Breast epithelium (tissue), 4 donors: ENCODE measurements around the gene LSAMP. TPM values are rescaled to one million over a fixed set of nuclear protein-coding genes. Genes with fewer than 3 reads are reported as not detected.

ENCODE experiments used
- DNase-seq, 2 donors: peaks; one replicate each; pipeline ENCODE4 v3.0.0-alpha.2; 2019; ENCODE audit warnings: low spot score in 2 of 2
- H3K27ac ChIP-seq, 2 donors: fragments of 200-600 bp; sonication (generic) in 1 of 2; one replicate each; pipeline ENCODE4 v1.5.1; 2016 to 2019; ENCODE audit warnings: mild to moderate bottlenecking in 1 of 2
- H3K27me3 ChIP-seq, 2 donors: fragments of 200-600 bp; sonication (generic) in 1 of 2; one replicate each; pipeline versions ENCODE4 v1.5.1 to v1.6.0; 2017 to 2019; ENCODE audit warnings: control low read depth in 1 of 2, mild to moderate bottlenecking in 1 of 2
- H3K36me3 ChIP-seq: fragments of 200-600 bp; one replicate; pipeline ENCODE4 v1.5.1; 2019
- H3K4me1 ChIP-seq, 2 donors: fragments of 200-600 bp; sonication (generic); one replicate each; pipeline ENCODE4 v1.5.1; 2016 to 2019; ENCODE audit warnings: control low read depth in 1 of 2
- H3K4me3 ChIP-seq, 3 donors: fragments of 200-600 bp; sonication (generic); 1 replicate in 2 of 3; 2 replicates in 1 of 3; pipeline ENCODE4 v1.5.1; 2016 to 2019; ENCODE audit warnings: mild to moderate bottlenecking in 3 of 3, moderate library complexity in 2 of 3
- H3K9me3 ChIP-seq, 2 donors: fragments of 200-600 bp; sonication (generic) in 1 of 2; one replicate each; pipeline ENCODE4 v1.5.1; 2016 to 2019; ENCODE audit warnings: control low read depth in 1 of 2
- POLR2A ChIP-seq: fragments of 450-650 bp; IDR thresholded peaks from one replicate; pipeline ENCODE4 v1.6.1; 2016; ENCODE audit warnings: antibody characterized with exemption, mild to moderate bottlenecking, moderate library complexity
- POLR2AphosphoS5 ChIP-seq, 3 donors: sonication (generic); formaldehyde crosslinking; IDR thresholded peaks; one replicate each; pipeline ENCODE4 v1.6.1; 2017; ENCODE audit warnings: antibody characterized with exemption in 3 of 3
- intact Hi-C: fragments of 100-400 bp; cut with DNase I; formaldehyde crosslinking; loops from one replicate; pipeline ENCODE4 v1.15.1; 2023; ENCODE audit warnings: low total_unique reads
- total RNA-seq, 3 donors: library from RNA; depleted of rRNA; stranded (reverse); fragments of >200 nt; gene quantifications; one replicate each; pipeline ENCODE4 v1.1.0, GENCODE V29; 2016
- TF ChIP-seq, protein P1 (sequence below), 3 donors: fragments of 450-650 bp; IDR thresholded peaks; one replicate each; pipeline ENCODE4 v1.5.1; 2016 to 2017; ENCODE audit warnings: antibody characterized with exemption in 3 of 3, mild to moderate bottlenecking in 3 of 3, moderate library complexity in 3 of 3

The LSAMP gene
- total RNA-seq, 3 donors from 2014 or later: 1.6 to 3.8 (median 3.5) TPM

DNA sequence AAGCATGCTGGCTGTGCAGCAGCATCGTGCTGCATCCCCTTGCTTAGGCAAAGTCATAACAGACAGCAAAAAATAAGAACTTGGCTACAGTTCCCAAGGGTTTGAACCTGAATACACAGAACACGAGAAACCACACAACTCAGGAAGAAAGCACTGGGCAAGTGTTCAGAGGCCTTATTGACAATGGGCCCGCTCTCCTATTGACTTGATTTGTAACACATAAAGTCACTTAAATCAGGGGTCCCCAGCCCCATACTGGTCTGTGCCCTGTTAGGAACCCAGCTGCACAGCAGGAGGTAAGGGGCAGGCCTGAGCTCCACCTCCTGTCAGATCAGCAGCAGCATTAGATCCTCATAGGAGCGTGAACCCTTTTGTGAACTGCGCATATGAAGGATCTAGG lies 145.1 kb downstream of the LSAMP start:
- intact Hi-C loops: no loop called here
- Histone ChIP-seq H3K4me1 (no peaks in the 10 kb centered on the region), H3K4me3 (no peak overlapping the region), H3K27me3 (no peaks in the 10 kb centered on the region), H3K9me3 (no peaks in the 10 kb centered on the region), H3K27ac (no peak overlapping the region), H3K36me3 (no peaks in the 10 kb centered on the region)
- DNase-seq: no peak
- TF ChIP-seq, protein P1, sequence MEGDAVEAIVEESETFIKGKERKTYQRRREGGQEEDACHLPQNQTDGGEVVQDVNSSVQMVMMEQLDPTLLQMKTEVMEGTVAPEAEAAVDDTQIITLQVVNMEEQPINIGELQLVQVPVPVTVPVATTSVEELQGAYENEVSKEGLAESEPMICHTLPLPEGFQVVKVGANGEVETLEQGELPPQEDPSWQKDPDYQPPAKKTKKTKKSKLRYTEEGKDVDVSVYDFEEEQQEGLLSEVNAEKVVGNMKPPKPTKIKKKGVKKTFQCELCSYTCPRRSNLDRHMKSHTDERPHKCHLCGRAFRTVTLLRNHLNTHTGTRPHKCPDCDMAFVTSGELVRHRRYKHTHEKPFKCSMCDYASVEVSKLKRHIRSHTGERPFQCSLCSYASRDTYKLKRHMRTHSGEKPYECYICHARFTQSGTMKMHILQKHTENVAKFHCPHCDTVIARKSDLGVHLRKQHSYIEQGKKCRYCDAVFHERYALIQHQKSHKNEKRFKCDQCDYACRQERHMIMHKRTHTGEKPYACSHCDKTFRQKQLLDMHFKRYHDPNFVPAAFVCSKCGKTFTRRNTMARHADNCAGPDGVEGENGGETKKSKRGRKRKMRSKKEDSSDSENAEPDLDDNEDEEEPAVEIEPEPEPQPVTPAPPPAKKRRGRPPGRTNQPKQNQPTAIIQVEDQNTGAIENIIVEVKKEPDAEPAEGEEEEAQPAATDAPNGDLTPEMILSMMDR (IDR thresholded peaks at IDR 0.05): no peak
- TF ChIP-seq POLR2AphosphoS5 (IDR thresholded peaks at IDR 0.05) (no peak), POLR2A (no peak)

DNA sequence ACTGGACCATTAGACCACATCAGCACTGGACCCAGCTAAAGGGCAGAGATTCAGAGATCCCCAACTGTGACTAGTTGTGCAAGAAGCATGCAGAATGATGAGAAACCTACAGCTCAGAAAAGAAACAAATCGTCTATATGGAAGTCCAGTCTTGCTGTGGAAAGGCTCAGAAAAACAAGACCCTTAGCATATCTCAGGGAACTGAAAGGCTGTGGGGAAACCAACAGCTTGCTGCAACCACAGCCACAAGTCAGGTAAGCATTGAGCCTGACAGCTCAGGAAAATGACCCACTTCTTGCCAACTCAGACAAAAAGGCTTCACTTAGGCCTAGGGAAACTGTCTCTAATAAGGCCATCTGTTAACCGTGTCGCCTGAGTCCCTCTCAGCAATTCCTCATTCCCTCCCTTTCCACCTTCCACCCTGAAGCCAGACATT lies 145.6 kb downstream of the LSAMP start:
- no peak for TF ChIP-seq POLR2A
- TF ChIP-seq, protein P1 (IDR thresholded peaks at IDR 0.05): no peak
- no peak for TF ChIP-seq POLR2AphosphoS5 (IDR thresholded peaks at IDR 0.05)
- H3K4me3 ChIP-seq: no peak overlapping the region
- intact Hi-C loops: no loop called here
- H3K27me3 ChIP-seq: no peaks in the 10 kb centered on the region
- no peaks in the 10 kb centered on the region for H3K4me1 ChIP-seq
- H3K36me3 ChIP-seq: no peaks in the 10 kb centered on the region
- H3K9me3 ChIP-seq: no peaks in the 10 kb centered on the region
- no peak for DNase-seq
- H3K27ac ChIP-seq: no peak overlapping the region

DNA sequence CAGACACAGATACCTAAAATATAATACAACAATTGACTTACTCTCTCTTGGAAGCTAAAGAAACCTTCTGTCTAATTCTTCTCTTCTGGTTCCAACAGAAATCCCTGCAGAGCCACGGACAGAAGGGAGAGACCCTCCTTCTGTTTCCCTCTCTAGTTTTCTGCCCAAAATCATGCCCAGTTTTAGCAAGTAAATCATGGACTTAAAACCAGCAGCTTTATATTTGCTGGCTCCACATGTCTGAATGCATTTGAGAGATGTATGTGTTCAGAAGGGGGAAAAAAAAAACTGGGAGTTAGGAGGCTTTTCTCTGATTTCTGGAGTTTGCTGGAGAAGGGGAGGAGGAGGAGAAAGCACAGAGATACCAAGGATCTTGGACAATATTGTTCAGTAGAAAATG lies 147.1 kb downstream of the LSAMP start:
- no peak overlapping the region for H3K27ac ChIP-seq
- no peak overlapping the region for H3K4me3 ChIP-seq
- no peaks in the 10 kb centered on the region for H3K4me1 ChIP-seq
- H3K9me3 ChIP-seq: no peaks in the 10 kb centered on the region
- H3K36me3 ChIP-seq: no peaks in the 10 kb centered on the region
- no peak for DNase-seq
- H3K27me3 ChIP-seq: no peaks in the 10 kb centered on the region
- no peak for TF ChIP-seq POLR2AphosphoS5 (IDR thresholded peaks at IDR 0.05)
- TF ChIP-seq POLR2A: no peak
- TF ChIP-seq, protein P1 (IDR thresholded peaks at IDR 0.05): no peak
- intact Hi-C loops: no loop called here

DNA sequence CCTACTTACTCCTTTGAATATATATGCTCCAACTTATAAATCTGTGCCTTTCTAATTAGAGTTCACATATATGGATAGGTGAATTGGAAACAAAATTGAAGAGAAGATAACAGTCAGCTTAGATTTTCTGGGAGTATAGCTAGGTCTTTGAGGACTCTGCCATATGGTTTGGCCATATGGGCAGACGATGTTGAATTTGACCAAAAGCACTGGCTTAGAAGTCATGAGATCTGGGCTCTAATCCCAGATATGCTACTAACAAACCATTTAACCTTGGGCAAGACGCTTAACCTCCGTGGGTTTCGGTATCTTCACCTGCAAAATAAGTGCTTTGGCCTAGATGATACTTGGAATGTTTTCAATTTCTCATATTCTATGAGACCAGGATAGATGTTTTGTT lies 154.1 kb downstream of the LSAMP start:
- no peak overlapping the region for H3K27ac ChIP-seq
- no peaks in the 10 kb centered on the region for H3K27me3 ChIP-seq
- H3K36me3 ChIP-seq: no peaks in the 10 kb centered on the region
- H3K9me3 ChIP-seq: no peaks in the 10 kb centered on the region
- DNase-seq: no peak
- intact Hi-C loops: no loop called here
- H3K4me3 ChIP-seq: no peak overlapping the region
- TF ChIP-seq, protein P1 (IDR thresholded peaks at IDR 0.05): no peak
- TF ChIP-seq POLR2AphosphoS5 (IDR thresholded peaks at IDR 0.05): no peak
- no peak for TF ChIP-seq POLR2A
- H3K4me1 ChIP-seq: no peaks in the 10 kb centered on the region

DNA sequence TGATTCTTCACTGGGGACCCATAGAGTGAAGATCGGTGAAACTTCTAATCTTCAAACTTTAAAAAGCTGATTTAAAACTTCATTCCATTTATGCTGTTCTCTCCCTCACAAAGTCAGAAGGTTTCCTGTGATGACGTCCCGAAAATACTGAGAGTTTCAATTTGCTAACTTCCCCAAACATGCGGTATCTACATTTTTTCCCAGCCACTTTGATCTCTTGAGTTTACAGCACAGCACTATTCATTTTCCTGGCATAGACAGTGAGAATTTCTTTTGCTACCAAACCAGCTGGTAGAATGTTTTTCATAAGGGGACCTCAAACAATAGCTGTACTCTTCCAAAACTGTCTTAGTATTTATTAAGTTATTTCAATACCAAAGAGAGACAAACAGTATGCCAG lies 156.8 kb downstream of the LSAMP start:
- H3K4me1 ChIP-seq: no peaks in the 10 kb centered on the region
- no peaks in the 10 kb centered on the region for H3K36me3 ChIP-seq
- no peak for DNase-seq
- no peak overlapping the region for H3K27ac ChIP-seq
- intact Hi-C loops: no loop called here
- no peaks in the 10 kb centered on the region for H3K9me3 ChIP-seq
- TF ChIP-seq, protein P1 (IDR thresholded peaks at IDR 0.05): no peak
- TF ChIP-seq POLR2AphosphoS5 (IDR thresholded peaks at IDR 0.05): no peak
- TF ChIP-seq POLR2A: no peak
- H3K4me3 ChIP-seq: no peak overlapping the region
- H3K27me3 ChIP-seq: no peaks in the 10 kb centered on the region
